Measurements from ENCODE around the gene CADM4.
"Not testable (repeated sequence)": the region's sequence is repeated elsewhere in the genome, so short reads cannot be mapped to it uniquely, and the experiment has no call there.

CADM4 gene, protein sequence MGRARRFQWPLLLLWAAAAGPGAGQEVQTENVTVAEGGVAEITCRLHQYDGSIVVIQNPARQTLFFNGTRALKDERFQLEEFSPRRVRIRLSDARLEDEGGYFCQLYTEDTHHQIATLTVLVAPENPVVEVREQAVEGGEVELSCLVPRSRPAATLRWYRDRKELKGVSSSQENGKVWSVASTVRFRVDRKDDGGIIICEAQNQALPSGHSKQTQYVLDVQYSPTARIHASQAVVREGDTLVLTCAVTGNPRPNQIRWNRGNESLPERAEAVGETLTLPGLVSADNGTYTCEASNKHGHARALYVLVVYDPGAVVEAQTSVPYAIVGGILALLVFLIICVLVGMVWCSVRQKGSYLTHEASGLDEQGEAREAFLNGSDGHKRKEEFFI

DNA sequence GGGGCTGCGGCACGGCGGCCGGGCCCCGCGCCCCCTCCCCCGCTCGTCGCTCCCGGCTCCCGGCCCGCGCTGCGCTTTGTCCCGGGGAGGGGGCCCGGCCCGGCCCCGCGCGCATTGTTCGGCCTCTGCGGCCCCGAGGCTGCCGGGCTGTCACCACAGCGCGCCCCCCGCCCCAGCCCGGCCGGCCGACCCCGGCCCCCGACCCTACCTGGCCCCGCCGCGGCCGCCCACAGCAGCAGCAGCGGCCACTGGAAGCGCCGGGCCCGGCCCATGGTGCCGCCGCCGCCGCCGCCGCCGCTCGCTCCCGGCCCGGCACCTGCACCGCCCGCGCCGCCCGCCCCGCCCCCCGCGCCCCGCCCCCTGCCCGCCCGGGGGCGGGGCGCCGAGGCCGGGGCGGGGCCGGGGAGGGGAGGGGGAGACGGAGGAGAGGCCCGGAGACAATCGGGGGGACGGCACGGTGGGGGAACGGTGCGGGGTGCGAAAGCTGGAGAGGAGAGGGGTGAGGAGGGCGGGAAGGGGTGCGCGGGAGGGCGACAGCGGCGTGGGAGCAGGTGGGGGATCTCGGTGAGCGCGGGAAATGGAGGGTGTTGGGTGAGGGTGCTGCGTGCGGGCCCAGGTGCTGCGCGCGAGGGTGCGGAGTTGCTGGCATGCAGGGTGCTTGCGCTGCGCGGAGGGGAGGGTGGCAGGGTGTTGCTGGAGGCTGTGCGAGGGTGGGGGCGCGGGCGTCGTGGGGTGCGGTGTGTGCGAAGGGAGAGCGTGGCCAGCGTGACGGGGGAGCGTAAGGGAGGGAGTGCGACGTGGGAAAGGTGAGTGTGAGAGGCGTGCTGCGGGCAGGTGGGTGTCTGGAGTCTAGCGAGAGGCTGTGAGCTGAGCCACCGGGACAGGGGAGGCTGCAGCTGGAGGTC, at the start of gene CADM4:
CADM4 (minus strand) TSS at position 332 of the 905 bp plus-strand sequence; CDS start at position 272, 60 bp downstream.
- in situ Hi-C loops (cut with HindIII; ENCODE audit: low pct_unique_long_range_greater_than_20kb, low sequenced_read_pairs) = no loop called here

DNA sequence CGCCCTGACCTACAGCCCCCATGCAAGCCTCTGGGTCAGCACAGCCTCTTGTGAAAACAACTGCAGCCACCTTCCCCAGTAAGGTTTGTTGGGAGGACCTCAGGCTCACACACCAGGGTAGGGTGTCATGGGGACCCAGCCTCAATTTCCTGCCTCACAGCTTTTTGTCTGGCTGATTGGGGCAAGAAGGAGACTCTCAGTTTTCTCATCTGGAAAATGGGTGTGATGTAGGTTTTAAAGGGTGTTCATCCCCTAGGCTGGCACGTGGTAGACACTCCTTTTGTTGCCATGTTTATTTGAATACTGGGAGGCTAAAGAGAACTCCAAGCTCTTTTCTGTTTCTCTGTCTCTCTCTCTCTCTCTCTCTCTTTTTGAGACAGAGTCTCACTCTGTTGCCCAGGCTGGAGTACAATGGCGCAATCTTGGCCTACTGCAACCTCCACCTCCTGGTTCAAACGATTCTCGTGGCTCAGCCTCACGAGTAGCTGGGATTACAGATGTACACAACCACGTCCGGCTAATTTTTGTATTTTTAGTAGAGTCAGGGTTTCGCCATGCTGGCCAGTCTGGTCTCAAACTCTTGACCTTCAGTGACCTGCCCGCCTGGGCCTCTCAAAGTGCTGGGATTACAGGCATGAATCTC, 48.5 kb upstream of the CADM4 start:
- no peak for TF ChIP-seq JUND (IDR thresholded peaks at IDR 0.05; ENCODE audit: low read depth)
- in situ Hi-C loops (cut with HindIII; ENCODE audit: low pct_unique_long_range_greater_than_20kb, low sequenced_read_pairs) = no loop called here

More for the DNA sequence above, at the start of gene CADM4:
- peak; percentile 22 to 49 for DNase-seq (ENCODE audit: low read depth in 1 of 2, low spot score in 1 of 2)
- no peak for TF ChIP-seq JUND (IDR thresholded peaks at IDR 0.05; ENCODE audit: low read depth)

DNA sequence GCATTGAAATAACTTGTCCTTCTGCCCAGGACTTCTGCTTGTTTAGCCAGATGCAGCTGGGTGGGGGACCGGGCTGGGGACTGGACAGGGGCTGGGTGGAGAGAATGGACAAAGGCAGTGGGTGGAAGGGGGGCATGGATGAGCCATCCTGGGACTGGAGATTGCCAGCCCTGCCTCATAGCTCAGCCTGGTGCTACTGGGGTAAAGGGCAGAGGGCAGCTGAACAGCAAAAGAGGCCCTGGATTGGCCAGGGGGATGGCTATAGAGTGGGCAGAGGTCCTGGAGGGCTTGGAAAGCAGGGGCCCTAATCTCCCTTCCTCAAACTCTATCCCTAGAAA, 48.0 kb upstream of the CADM4 start:
- no peak for TF ChIP-seq JUND (IDR thresholded peaks at IDR 0.05; ENCODE audit: low read depth)
- in situ Hi-C loops (cut with HindIII; ENCODE audit: low pct_unique_long_range_greater_than_20kb, low sequenced_read_pairs) = no loop called here
- DNase-seq (ENCODE audit: low read depth in 1 of 2, low spot score in 1 of 2) = no peak

More for the DNA sequence above, 48.5 kb upstream of the CADM4 start:
- no peak for DNase-seq (ENCODE audit: low read depth in 1 of 2, low spot score in 1 of 2)

DNA sequence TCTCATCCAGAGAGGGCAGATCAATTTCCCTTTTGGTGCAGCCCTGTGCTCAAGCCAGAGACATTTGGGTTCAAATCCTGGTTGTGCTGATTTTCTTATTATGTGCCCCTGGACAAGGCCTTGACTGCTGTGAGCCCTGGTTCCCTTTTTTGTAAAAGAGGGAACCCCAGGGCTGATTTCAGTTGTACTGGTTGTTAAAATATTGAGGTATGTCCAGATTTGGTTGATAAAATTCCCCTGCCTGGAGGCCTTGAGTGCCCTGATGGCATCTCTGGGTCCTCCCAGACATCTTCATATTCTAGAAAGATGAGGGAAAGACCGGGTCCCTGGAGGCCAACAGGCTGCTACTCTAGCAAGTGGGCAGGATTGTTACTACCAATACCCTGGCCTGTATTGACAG, 44.7 kb upstream of the CADM4 start:
- no peak for DNase-seq (ENCODE audit: low read depth in 1 of 2, low spot score in 1 of 2)
- TF ChIP-seq JUND (IDR thresholded peaks at IDR 0.05; ENCODE audit: low read depth) = no peak
- in situ Hi-C loops (cut with HindIII; ENCODE audit: low pct_unique_long_range_greater_than_20kb, low sequenced_read_pairs) = no loop called here

DNA sequence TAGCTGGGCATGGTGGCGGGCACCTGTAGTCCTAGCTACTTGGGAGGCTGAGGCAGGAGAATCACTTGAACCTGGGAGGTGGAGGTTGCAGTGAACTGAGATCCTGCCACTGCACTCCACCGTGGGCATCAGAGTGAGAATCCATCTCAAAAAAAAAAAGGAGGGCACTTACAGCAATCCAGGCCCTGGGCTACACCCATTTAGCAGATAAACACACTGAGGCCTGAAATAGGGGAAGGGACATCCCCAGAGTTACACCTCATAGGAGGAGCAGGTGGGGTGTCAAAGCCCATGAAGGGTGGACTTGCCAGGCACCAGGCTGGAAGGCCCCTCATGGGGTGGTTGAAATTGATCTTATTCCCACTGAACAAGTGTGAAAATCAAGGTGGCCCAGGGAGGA, 44.3 kb upstream of the CADM4 start:
- in situ Hi-C loops (cut with HindIII; ENCODE audit: low pct_unique_long_range_greater_than_20kb, low sequenced_read_pairs) = no loop called here
- no peak for DNase-seq (ENCODE audit: low read depth in 1 of 2, low spot score in 1 of 2)
- TF ChIP-seq JUND (IDR thresholded peaks at IDR 0.05; ENCODE audit: low read depth) = no peak

DNA sequence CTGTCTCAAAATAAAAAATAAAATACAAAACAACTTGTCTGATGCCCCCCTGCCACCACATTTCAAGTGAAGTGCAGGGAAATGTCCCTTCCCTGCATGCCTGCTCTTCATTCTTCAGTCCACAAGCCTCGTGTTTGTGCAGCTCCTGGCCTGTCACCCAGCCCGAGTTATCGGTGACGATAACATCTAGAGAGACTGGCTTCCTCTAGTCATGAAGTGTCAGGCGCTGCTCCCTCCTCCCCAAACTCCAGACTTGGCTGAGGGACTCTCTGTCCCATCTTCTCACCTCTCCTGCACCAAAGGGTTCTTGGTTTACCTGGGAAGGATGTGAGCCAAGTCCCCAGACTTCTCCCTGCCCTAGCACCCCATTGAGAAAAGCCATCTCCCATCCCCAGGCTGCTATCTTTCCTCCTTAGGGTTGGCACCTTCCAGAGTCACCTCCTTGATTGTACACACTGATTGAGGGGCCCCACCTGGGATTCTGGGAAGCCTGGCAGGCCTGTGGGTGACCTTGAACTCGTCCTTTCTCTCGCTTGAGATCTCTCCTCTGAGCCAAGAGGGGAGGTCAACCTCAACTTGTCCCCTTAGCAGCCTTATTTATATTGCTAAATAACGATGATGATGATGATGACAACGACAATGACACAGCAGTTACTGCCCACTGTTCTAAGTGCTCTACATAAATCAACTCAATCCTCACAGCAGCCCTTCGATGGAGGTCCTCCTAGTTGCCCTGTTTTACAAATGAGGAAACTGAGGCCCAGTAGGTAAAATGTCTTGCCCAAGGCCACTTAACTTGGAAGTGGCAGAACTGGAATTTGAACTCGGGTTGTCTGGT, 43.4 kb upstream of the CADM4 start:
- TF ChIP-seq JUND (IDR thresholded peaks at IDR 0.05; ENCODE audit: low read depth) = no peak
- in situ Hi-C loops (cut with HindIII; ENCODE audit: low pct_unique_long_range_greater_than_20kb, low sequenced_read_pairs) = no loop called here
- DNase-seq (ENCODE audit: low read depth in 1 of 2, low spot score in 1 of 2) = no peak

DNA sequence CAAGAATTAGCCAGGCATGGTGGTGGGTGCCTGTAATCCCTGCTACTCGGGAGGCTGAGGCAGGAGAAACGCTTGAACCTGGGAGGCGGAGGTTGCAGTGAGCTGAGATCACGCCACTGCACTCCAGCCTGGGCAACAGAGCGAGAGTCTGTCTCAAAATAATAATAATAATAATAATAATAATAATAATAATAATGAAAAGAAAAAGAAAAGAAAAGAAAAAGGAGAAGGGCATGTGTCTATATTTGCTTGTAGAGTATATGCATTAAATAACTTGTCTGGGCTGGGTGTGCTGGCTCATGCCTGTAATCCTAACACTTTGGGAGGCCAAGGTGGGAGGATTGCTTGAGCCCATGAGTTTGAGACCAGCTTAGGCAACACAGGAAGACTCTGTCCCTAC, 42.6 kb upstream of the CADM4 start:
- in situ Hi-C loops (cut with HindIII; ENCODE audit: low pct_unique_long_range_greater_than_20kb, low sequenced_read_pairs); DNase-seq (ENCODE audit: low read depth in 1 of 2, low spot score in 1 of 2): not testable (repeated sequence)

DNA sequence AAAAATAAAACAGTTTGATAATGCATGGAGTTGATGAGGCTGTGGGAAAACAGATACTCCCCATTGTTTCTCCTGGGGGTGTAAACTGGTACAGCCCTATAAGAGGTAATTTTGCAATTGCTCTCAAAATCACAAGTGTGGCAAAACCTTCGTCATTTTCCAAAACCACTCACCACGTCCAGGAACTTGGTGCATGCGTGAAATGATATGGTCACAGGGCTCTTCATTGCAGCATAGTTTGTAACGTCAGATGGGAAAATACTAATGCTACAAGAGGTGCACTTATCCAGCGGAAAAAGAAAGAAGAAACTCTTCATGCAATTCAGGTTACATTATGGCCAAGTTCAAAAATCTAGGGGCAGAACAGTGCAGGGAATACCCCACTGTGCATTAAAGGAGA, 42.2 kb upstream of the CADM4 start:
- no peak for TF ChIP-seq JUND (IDR thresholded peaks at IDR 0.05; ENCODE audit: low read depth)
- DNase-seq (ENCODE audit: low read depth in 1 of 2, low spot score in 1 of 2) = no peak
- in situ Hi-C loops (cut with HindIII; ENCODE audit: low pct_unique_long_range_greater_than_20kb, low sequenced_read_pairs) = no loop called here

DNA sequence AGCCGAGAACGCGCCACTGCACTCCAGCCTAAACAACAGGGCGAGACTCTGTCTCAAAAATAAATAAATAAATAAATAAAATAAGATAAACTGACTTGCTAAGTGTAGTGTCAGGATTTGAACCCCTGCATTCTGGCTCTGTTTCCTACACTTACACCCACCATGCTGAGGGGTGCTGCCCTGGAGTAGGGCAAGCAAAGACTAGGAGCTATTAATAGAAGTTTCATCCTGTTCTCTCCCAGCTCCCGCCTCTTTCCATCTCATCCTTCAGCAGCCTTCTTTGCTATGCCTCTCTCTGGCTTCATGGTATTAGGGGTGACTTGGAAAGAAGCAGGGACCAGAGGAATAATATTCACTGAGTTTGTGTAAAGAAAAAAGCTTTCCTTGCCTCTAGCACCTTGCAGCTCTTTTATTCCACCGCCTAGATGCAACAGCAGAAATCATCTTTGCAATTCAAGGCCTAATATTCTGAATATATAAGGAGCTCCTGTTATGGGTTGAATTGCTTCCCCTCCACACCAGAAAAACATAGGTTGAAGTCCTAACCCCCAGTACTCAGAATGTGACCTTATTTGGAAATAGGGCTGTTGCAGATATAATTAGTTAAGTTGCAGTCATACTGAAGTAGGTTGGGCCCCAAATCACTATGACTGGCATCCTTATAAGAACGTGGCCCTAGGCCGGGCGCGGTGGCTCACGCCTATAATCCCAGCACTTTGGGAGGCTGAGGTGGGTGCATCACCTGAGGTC, 39.0 kb upstream of the CADM4 start:
- no peak for DNase-seq (ENCODE audit: low read depth in 1 of 2, low spot score in 1 of 2)
- in situ Hi-C loops (cut with HindIII; ENCODE audit: low pct_unique_long_range_greater_than_20kb, low sequenced_read_pairs) = no loop called here
- no peak for TF ChIP-seq JUND (IDR thresholded peaks at IDR 0.05; ENCODE audit: low read depth)

DNA sequence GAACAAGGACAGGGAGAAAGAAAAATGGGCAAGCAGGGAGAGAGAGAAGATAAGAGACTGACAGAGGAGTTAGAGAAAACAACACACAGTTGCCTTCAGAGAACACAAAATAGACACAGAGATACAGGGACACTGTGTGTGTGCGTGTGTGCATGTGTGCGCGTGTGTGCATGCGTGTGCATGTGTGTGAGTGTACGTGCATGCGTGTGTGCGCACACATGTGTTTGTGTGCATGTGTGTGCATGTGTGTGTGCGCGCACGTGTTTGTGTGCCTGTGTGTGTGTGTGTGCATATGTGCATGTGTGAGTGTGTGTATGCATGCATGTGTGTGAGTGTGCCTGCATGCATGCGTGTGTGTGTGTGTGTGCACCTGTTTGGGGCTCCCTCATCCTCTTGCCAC, 36.3 kb upstream of the CADM4 start:
- no peak for TF ChIP-seq JUND (IDR thresholded peaks at IDR 0.05; ENCODE audit: low read depth)
- no peak for DNase-seq (ENCODE audit: low read depth in 1 of 2, low spot score in 1 of 2)
- in situ Hi-C loops (cut with HindIII; ENCODE audit: low pct_unique_long_range_greater_than_20kb, low sequenced_read_pairs) = no loop called here

DNA sequence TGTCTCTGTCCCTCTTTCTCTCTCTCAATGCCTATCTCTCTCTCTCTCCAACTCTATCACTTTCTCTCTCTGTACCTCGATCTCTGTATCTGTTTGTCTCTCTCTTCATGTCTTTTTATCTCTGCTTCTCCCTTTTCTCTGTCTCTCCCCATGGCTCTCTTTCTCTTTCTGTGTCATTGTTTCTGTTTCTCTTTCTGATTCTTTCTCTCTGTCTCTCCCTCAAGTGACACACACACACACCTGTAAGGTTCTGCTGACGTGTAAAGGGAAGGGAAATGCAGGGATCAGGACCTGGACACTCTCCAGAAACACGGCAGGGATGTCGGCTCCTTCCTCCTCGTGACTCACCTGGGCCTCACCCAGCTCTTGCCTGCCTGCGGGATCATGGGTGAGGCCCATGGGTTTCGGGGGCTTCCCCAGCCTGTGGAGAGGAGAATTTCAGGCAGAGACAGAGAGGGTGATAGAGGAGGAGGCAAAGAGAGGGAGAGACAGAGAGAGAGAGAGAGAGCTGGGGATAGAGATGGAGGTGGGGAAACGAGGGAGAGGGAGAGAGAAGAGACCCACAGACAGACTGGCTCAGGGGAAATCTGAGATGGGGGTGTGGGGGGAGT, 35.7 kb upstream of the CADM4 start:
- peak in 1 of 2 experiments; percentile 48 for DNase-seq (ENCODE audit: low read depth in 1 of 2, low spot score in 1 of 2)
- in situ Hi-C loops (cut with HindIII; ENCODE audit: low pct_unique_long_range_greater_than_20kb, low sequenced_read_pairs) = no loop called here

More for the DNA sequence above, 35.7 kb upstream of the CADM4 start:
- no peak for TF ChIP-seq JUND (IDR thresholded peaks at IDR 0.05; ENCODE audit: low read depth)
